Skin of body (tissue), 3 donors: ENCODE results near the gene KIF5A. TPM values are rescaled to one million over a fixed set of nuclear protein-coding genes. Genes with fewer than 3 reads are reported as not detected.

ENCODE experiments used
- DNase-seq: peaks from one replicate; lab custom pipeline; 2025; lab: John Stamatoyannopoulos, UW
- small RNA-seq: library from RNA; depleted of rRNA; stranded (forward); fragments of <200 nt; gene quantifications from one replicate; pipeline ENCODE3, GENCODE V24; 2014; ENCODE audit warnings: low replicate concordance
- total RNA-seq: library from RNA; depleted of rRNA; stranded (reverse); fragments of >200 nt; gene quantifications from one replicate; pipeline ENCODE4 v1.2.3, GENCODE V29; 2014

Gene KIF5A
- total RNA-seq, 1 donor from 2014 or later = 0.39 TPM

GRCh38 chr12:57630891-57631433 is 81.1 kb downstream of the KIF5A start:
- no peak for DNase-seq

- DNase-seq = no peak
Measured at GRCh38 chr12:57631566-57632072, 81.8 kb downstream of the KIF5A start.

GRCh38 chr12:57632073-57632957 is 82.5 kb downstream of the KIF5A start:
- DNase-seq = no peak

GRCh38 chr12:57632958-57633840 is 83.4 kb downstream of the KIF5A start, which contains the start of gene B4GALNT1:
B4GALNT1 (minus strand) TSS chr12:57633201; CDS start chr12:57632132, 1,069 bp downstream.
- peak; percentile 14 for DNase-seq

Small RNA genes lying within 50 kb of the gene (small RNA-seq; reads per million reads assigned to genes)
- gene MIR616 = not detected

Other genes with a start within 250 kb of the KIF5A start
- gene R3HDM2, start 119.0 kb upstream of the KIF5A start, total RNA-seq = 32.9 TPM
- not detected for gene INHBC, start 115.3 kb upstream of the KIF5A start, total RNA-seq
- gene INHBE, start 94.7 kb upstream of the KIF5A start, total RNA-seq = 0.10 TPM
- gene GLI1, start 90.3 kb upstream of the KIF5A start, total RNA-seq = 7.2 TPM
- gene ARHGAP9, start 70.2 kb upstream of the KIF5A start, total RNA-seq = 5.0 TPM
- gene MARS1, start 62.0 kb upstream of the KIF5A start, total RNA-seq = 51.8 TPM
- 38.4 TPM for gene DDIT3, start 29.5 kb upstream of the KIF5A start, total RNA-seq
- 13.0 TPM for gene MBD6, start 27.2 kb upstream of the KIF5A start, total RNA-seq
- gene DCTN2, start 2.9 kb upstream of the KIF5A start, total RNA-seq = 62.0 TPM
- 11.0 TPM for gene PIP4K2C, start 41.1 kb downstream of the KIF5A start, total RNA-seq
- gene DTX3, start 54.8 kb downstream of the KIF5A start, total RNA-seq = 16.6 TPM
- 32.5 TPM for gene ARHGEF25, start 61.4 kb downstream of the KIF5A start, total RNA-seq
- 1.7 TPM for gene B4GALNT1, start 83.2 kb downstream of the KIF5A start, total RNA-seq
- 135 TPM for gene OS9, start 144.1 kb downstream of the KIF5A start, total RNA-seq
- 1.1 TPM for gene AGAP2, start 188.7 kb downstream of the KIF5A start, total RNA-seq
- 44.0 TPM for gene TSPAN31, start 195.0 kb downstream of the KIF5A start, total RNA-seq
- 69.6 TPM for gene CDK4, start 202.3 kb downstream of the KIF5A start, total RNA-seq
- gene MARCHF9, start 205.1 kb downstream of the KIF5A start, total RNA-seq = 5.9 TPM
- gene CYP27B1, start 217.0 kb downstream of the KIF5A start, total RNA-seq = 0.79 TPM
- gene METTL1, start 222.1 kb downstream of the KIF5A start, total RNA-seq = 9.0 TPM
- 8.9 TPM for gene EEF1AKMT3, start 222.6 kb downstream of the KIF5A start, total RNA-seq
- 12.9 TPM for gene TSFM, start 232.7 kb downstream of the KIF5A start, total RNA-seq